IgD-negative memory B cell (primary cell): ENCODE measurements around the gene TNFRSF9. TPM values are rescaled to one million over a fixed set of nuclear protein-coding genes. Genes with fewer than 3 reads are reported as not detected.
"Not testable (repeated sequence)": the region's sequence is repeated elsewhere in the genome, so short reads cannot be mapped to it uniquely, and the experiment has no call there.

Experiments
- H3K27ac Mint-ChIP-seq, 3 donors: one replicate each; pipeline ENCODE4 v1.8.0; 2020 to 2022; ENCODE audit warnings: mild to moderate bottlenecking in 3 of 3, mixed read lengths in 3 of 3, moderate library complexity in 1 of 3
- H3K27me3 Mint-ChIP-seq: one replicate; pipeline ENCODE4 v1.8.0; 2021; ENCODE audit warnings: mixed read lengths
- H3K36me3 Mint-ChIP-seq: one replicate; pipeline ENCODE4 v1.8.0; 2020; ENCODE audit warnings: mild to moderate bottlenecking, mixed read lengths
- H3K4me1 Mint-ChIP-seq, 3 donors: one replicate each; pipeline ENCODE4 v1.8.0; 2020 to 2022; ENCODE audit warnings: mixed read lengths in 3 of 3, mild to moderate bottlenecking in 1 of 3
- H3K4me3 Mint-ChIP-seq, 4 donors: one replicate each; pipeline ENCODE4 v1.8.0; 2020 to 2022; ENCODE audit warnings: mild to moderate bottlenecking in 4 of 4, mixed read lengths in 4 of 4, moderate library complexity in 3 of 4
- H3K9me3 Mint-ChIP-seq, 3 donors: one replicate each; pipeline ENCODE4 v1.8.0; 2020 to 2021; ENCODE audit warnings: mixed read lengths in 3 of 3, mild to moderate bottlenecking in 1 of 3
- polyA plus RNA-seq: library from polyadenylated mRNA; unstranded; fragments of 300-500 nt; fragmentation: Illumina TruSeq; gene quantifications from one replicate; pipeline ENCODE4 v1.2.3, GENCODE V29; 2021

Gene TNFRSF9
- polyA plus RNA-seq, 1 donor from 2014 or later: not detected

GRCh38 chr1:7967196-7967595, 26.6 kb upstream of the TNFRSF9 start:
- Mint-ChIP-seq H3K27me3 (no peaks in the 10 kb centered on the region), H3K4me1 (peaks cover 14 to 26% (median 22%) of the 10 kb centered on the region in 3 donors), H3K36me3 (peaks cover 2% of the 10 kb centered on the region), H3K4me3 (peak overlapping the region in 2 of 4 donors; percentile 31 to 47), H3K27ac (peak overlapping the region in 1 of 3 donors; percentile 17), H3K9me3 (no peaks in the 10 kb centered on the region)

- Mint-ChIP-seq H3K27ac (no peak overlapping the region), H3K36me3 (peaks cover 2% of the 10 kb centered on the region), H3K4me3 (peak overlapping the region in 2 of 4 donors; percentile 41 to 53), H3K27me3 (no peaks in the 10 kb centered on the region), H3K9me3 (no peaks in the 10 kb centered on the region), H3K4me1 (peaks cover 27 to 42% (median 31%) of the 10 kb centered on the region in 3 donors)
Measured at GRCh38 chr1:7964476-7964875, 23.8 kb upstream of the TNFRSF9 start.

GRCh38 chr1:7963841-7964240, 23.2 kb upstream of the TNFRSF9 start:
- peaks cover 27 to 44% (median 31%) of the 10 kb centered on the region in 3 donors for H3K4me1 Mint-ChIP-seq
- not testable (repeated sequence) for H3K36me3 Mint-ChIP-seq, H3K9me3 Mint-ChIP-seq, H3K27me3 Mint-ChIP-seq
- peak overlapping the region in 3 of 4 donors; percentile 52 to 98 (median 75) for H3K4me3 Mint-ChIP-seq
- H3K27ac Mint-ChIP-seq: peak overlapping the region; percentile 81 to 98 (median 82)

GRCh38 chr1:7963378-7963730, 22.7 kb upstream of the TNFRSF9 start:
- Mint-ChIP-seq H3K27ac (peak overlapping the region in 2 of 3 donors; percentile 82 to 98), H3K4me3 (peak overlapping the region in 3 of 4 donors; percentile 60 to 98 (median 71)), H3K4me1 (peaks cover 27 to 43% (median 31%) of the 10 kb centered on the region in 3 donors)
- H3K27me3 Mint-ChIP-seq, H3K9me3 Mint-ChIP-seq, H3K36me3 Mint-ChIP-seq: not testable (repeated sequence)

GRCh38 chr1:7962636-7963377, 22.2 kb upstream of the TNFRSF9 start:
- H3K27ac Mint-ChIP-seq: peak overlapping the region in 2 of 3 donors; percentile 98 to 99
- H3K27me3 Mint-ChIP-seq: no peaks in the 10 kb centered on the region
- H3K4me3 Mint-ChIP-seq: peak overlapping the region; percentile 92 to 99 (median 96)
- no peaks in the 10 kb centered on the region for H3K9me3 Mint-ChIP-seq
- H3K4me1 Mint-ChIP-seq: peaks cover 27 to 43% (median 31%) of the 10 kb centered on the region in 3 donors
- peaks cover 2% of the 10 kb centered on the region for H3K36me3 Mint-ChIP-seq

GRCh38 chr1:7962014-7962335, 21.3 kb upstream of the TNFRSF9 start:
- Mint-ChIP-seq H3K9me3 (no peaks in the 10 kb centered on the region), H3K27ac (peak overlapping the region; percentile 96 to 99 (median 98)), H3K27me3 (no peaks in the 10 kb centered on the region), H3K4me1 (peaks cover 23 to 38% (median 28%) of the 10 kb centered on the region in 3 donors), H3K36me3 (peaks cover 5% of the 10 kb centered on the region), H3K4me3 (peak overlapping the region; percentile 92 to 99 (median 96))

GRCh38 chr1:7961216-7962013, 20.8 kb upstream of the TNFRSF9 start, which contains the start of gene PARK7:
Gene PARK7 (plus strand): TSS chr1:7961711. CDS start chr1:7962786, 1,075 bp downstream.
- H3K4me3 Mint-ChIP-seq: peak within 1 kb of the TSS; percentile 92 to 99 (median 98)
- no peaks in the 10 kb centered on the region for H3K9me3 Mint-ChIP-seq

GRCh38 chr1:7960867-7961215, 20.2 kb upstream of the TNFRSF9 start:
- Mint-ChIP-seq H3K27me3 (no peaks in the 10 kb centered on the region), H3K36me3 (peaks cover 5% of the 10 kb centered on the region), H3K4me3 (peak overlapping the region; percentile 92 to 99 (median 98)), H3K27ac (peak overlapping the region; percentile 96 to 99 (median 98)), H3K4me1 (peaks cover 20 to 34% (median 27%) of the 10 kb centered on the region in 3 donors), H3K9me3 (no peaks in the 10 kb centered on the region)

More at GRCh38 chr1:7961216-7962013, 20.8 kb upstream of the TNFRSF9 start, which contains the start of gene PARK7:
- no peaks in the 10 kb centered on the region for H3K27me3 Mint-ChIP-seq
- peaks cover 19 to 34% (median 25%) of the 10 kb centered on the region in 3 donors for H3K4me1 Mint-ChIP-seq
- peaks cover 5% of the 10 kb centered on the region for H3K36me3 Mint-ChIP-seq
- H3K27ac Mint-ChIP-seq: peak within 1 kb of the TSS; percentile 96 to 99 (median 98)

- Mint-ChIP-seq H3K36me3 (peaks cover 5% of the 10 kb centered on the region), H3K4me1 (peaks cover 23 to 31% (median 27%) of the 10 kb centered on the region in 3 donors), H3K9me3 (no peaks in the 10 kb centered on the region), H3K27ac (peak overlapping the region; percentile 46 to 99 (median 91)), H3K27me3 (no peaks in the 10 kb centered on the region), H3K4me3 (peak overlapping the region; percentile 74 to 99 (median 98))
Measured at GRCh38 chr1:7960165-7960564, 19.5 kb upstream of the TNFRSF9 start.

- peak overlapping the region in 1 of 4 donors; percentile 91 for H3K4me3 Mint-ChIP-seq
- H3K9me3 Mint-ChIP-seq: no peaks in the 10 kb centered on the region
- H3K27me3 Mint-ChIP-seq: no peaks in the 10 kb centered on the region
- peak overlapping the region in 1 of 3 donors; percentile 39 for H3K27ac Mint-ChIP-seq
- peaks cover 19 to 30% (median 21%) of the 10 kb centered on the region in 3 donors for H3K4me1 Mint-ChIP-seq
- H3K36me3 Mint-ChIP-seq: peaks cover 3% of the 10 kb centered on the region
Measured at GRCh38 chr1:7956218-7957032, 15.8 kb upstream of the TNFRSF9 start.

- H3K4me3 Mint-ChIP-seq: peak overlapping the region; percentile 89 to 96 (median 94)
- H3K27me3 Mint-ChIP-seq: peaks cover 3% of the 10 kb centered on the region
- peak overlapping the region; percentile 95 to 97 (median 95) for H3K27ac Mint-ChIP-seq
- H3K36me3 Mint-ChIP-seq: peaks cover 3% of the 10 kb centered on the region
- peaks cover 10 to 18% (median 13%) of the 10 kb centered on the region in 3 donors for H3K4me1 Mint-ChIP-seq
- no peaks in the 10 kb centered on the region for H3K9me3 Mint-ChIP-seq
Measured at GRCh38 chr1:7954683-7955082, 14.0 kb upstream of the TNFRSF9 start.

- H3K9me3 Mint-ChIP-seq: no peaks in the 10 kb centered on the region
- H3K27me3 Mint-ChIP-seq: peaks cover 3% of the 10 kb centered on the region
- H3K4me3 Mint-ChIP-seq: peak overlapping the region; percentile 89 to 96 (median 94)
Measured at GRCh38 chr1:7953850-7954609, 13.4 kb upstream of the TNFRSF9 start.

GRCh38 chr1:7952791-7953190, 12.2 kb upstream of the TNFRSF9 start:
- H3K4me3 Mint-ChIP-seq, H3K27me3 Mint-ChIP-seq, H3K27ac Mint-ChIP-seq, H3K9me3 Mint-ChIP-seq, H3K36me3 Mint-ChIP-seq: not testable (repeated sequence)
- peaks cover 7 to 18% (median 13%) of the 10 kb centered on the region in 3 donors for H3K4me1 Mint-ChIP-seq

More at GRCh38 chr1:7953850-7954609, 13.4 kb upstream of the TNFRSF9 start:
- peaks cover 8 to 18% (median 13%) of the 10 kb centered on the region in 3 donors for H3K4me1 Mint-ChIP-seq
- H3K27ac Mint-ChIP-seq: peak overlapping the region; percentile 95 to 97 (median 95)
- peaks cover 3% of the 10 kb centered on the region for H3K36me3 Mint-ChIP-seq

GRCh38 chr1:7948960-7949359, 8.3 kb upstream of the TNFRSF9 start:
- Mint-ChIP-seq H3K4me1 (peaks cover 2 to 6% (median 5%) of the 10 kb centered on the region in 3 donors), H3K27me3 (peaks cover 3% of the 10 kb centered on the region), H3K27ac (peak overlapping the region in 1 of 3 donors; percentile 48), H3K9me3 (no peaks in the 10 kb centered on the region), H3K36me3 (peaks cover 2% of the 10 kb centered on the region), H3K4me3 (peak overlapping the region in 1 of 4 donors; percentile 29)
